NCI-H82 (cell line): ENCODE measurements around the gene PAH.

Source experiments
- DNase-seq: peaks from one replicate; lab custom pipeline; 2025; lab: John Stamatoyannopoulos, UW

The PAH gene

DNA sequence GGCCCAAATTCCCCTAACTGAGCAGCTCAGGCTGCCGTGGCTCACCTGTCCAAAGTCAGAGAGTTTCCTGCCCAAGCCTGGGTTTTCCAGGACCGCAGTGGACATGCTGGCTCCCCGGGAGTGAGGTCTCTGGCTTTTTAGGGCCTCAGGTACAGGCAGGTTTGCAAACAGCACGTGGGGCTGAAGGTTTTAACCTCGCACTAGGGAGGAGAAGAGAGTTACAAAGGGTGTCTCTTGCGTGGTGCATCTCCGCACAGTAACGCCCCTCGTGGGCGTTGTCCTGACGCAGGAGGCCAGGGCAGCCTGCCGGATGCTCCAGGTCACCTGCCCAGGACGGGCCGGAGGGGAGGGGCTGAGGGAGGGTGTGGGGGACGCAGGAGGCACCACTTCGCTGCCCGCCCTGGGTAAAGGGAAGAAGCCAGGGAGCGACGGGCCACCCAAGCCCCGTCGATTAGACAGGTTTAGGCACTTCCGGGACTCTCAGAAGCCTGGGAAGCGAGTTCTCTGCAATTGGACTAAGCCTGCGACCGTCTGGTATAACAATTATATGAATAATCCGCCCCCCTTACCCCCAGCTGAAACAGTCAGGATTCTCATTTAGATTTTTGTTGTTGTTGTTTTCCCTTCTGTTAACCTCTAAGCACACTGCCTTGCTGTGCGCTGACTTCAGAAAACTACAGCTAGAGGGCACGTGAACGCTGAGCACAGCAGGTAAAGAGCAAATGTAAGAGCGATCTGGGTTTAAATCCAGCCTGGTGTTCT, at the start of gene PAH:
PAH (minus strand) TSS at position 219 of the 762 bp plus-strand sequence; CDS start at position 105, 114 bp downstream.
- DNase-seq, result peak; percentile 52

GRCh38 chr12:102966200-102966863, 49.3 kb upstream of the PAH start:
- DNase-seq, result no peak

- DNase-seq, result no peak
Measured at GRCh38 chr12:102965281-102966155, 48.5 kb upstream of the PAH start.

GRCh38 chr12:102964872-102965271, 47.8 kb upstream of the PAH start:
- DNase-seq, result no peak

DNA sequence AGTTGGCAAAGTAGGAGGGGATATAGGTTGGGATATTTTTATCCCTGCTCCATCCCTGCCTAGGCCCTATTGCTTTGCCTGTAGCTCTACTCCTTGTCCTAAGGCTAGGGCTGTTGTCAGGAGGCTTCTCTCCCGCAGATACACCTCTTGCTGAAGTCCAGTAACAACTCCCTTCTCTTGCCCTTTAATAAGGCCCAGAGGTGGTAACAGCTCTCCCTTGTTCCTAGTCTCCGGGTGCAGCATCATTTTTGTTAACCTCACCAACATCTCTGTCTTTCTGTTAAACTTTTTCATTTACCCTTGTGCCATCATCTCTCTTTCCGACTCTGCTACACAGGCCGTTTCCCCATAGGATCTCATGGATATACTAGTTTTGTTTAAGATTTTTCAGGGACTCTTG, 46.8 kb upstream of the PAH start:
- DNase-seq, result no peak

GRCh38 chr12:102962986-102963385, 45.9 kb upstream of the PAH start:
- DNase-seq, result peak; percentile 88

DNA sequence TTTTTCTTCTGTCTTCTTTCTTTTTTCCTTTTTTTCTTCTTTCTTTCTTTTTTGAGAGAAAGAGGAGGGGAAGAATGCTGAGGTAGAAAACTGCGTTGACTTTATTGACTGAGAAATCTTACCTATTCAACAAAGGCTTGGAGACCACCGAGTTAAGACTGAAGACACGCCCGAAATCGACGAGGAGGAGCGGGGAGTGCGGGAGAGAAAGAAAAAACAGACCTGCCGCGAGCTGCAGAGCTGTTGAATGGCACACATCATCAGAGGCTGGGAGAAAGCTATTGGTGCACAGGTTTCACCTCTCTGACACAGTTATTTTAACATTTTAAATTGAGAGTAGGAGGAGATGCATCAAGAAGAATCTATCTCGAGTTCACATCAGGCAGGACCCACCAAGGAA, 45.5 kb upstream of the PAH start:
- peak; percentile 60 for DNase-seq

GRCh38 chr12:102961466-102961855, 44.4 kb upstream of the PAH start:
- no peak for DNase-seq

DNA sequence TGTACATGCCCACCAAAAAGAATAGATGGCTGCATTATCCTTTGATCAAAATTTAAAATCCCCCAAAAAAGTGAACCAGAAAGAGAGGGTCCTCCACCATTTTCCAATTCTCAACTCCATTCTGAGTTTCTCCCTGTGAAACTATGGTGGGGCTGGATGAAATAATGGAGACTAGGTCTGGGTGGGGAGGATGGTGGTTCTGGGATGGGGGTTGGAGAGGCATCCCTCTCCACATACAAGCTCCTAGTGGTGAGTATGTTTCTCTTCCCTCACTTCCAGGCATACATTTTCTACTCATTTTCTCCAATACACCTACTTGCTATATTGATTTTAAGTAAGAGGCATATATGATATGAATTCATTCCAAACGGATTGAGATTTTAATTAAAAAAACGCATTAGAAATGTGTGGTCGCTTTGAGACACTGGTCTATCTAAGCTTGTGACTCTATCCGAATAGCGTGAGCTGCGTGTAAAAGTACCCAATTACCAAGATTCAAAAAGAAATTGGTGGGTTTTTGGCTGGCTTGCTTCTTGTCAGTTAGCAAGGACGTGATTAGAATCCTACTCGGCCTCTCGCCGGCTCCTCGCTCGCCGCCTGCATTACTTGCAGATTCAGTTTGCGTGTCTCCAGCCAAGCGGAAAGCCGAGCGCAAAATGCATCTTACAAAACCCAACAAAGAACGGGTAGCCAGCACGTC, 43.9 kb upstream of the PAH start:
- DNase-seq, result peak; percentile 24

- no peak for DNase-seq
Measured at GRCh38 chr12:102959391-102959790, 42.3 kb upstream of the PAH start.

DNA sequence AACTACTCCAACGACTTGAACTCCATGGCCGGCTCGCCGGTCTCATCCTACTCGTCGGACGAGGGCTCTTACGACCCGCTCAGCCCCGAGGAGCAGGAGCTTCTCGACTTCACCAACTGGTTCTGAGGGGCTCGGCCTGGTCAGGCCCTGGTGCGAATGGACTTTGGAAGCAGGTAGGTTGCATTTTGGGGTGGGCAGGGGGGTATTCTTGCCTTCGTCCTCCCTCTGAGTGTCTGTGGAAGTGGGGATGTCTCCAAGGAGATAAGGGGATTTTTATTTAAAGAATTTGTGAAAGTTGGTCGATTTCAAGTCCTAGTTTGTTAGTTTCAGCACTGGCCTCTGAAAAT, 41.8 kb upstream of the PAH start:
- DNase-seq, result no peak

GRCh38 chr12:102958073-102958829, 41.2 kb upstream of the PAH start:
- DNase-seq, result peak; percentile 88

DNA sequence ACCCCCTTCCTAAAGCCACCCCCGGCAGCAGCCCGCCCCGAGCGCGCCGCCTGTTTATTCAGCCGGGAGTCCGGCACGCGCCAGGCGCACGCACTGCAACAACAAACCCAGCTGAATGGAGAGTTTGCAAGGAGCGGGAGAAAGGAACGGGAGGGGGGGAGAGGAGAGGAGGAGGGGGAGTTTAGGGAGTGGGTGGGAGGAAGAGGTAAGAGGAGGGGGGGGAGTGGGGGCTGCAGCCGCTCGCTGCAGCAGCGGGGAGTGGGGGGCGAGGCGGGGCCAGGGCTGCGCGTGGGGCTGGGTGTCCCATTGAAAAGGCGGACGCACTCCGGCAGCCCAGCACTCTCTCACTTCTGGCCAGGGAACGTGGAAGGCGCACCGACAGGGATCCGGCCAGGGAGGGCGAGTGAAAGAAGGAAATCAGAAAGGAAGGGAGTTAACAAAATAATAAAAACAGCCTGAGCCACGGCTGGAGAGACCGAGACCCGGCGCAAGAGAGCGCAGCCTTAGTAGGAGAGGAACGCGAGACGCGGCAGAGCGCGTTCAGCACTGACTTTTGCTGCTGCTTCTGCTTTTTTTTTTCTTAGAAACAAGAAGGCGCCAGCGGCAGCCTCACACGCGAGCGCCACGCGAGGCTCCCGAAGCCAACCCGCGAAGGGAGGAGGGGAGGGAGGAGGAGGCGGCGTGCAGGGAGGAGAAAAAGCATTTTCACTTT, 40.5 kb upstream of the PAH start, which contains the start of gene ASCL1:
ASCL1 (plus strand) TSS at position 336 of the 712 bp plus-strand sequence. CDS start 571 bp downstream, outside the sequence.
- DNase-seq, result peak; percentile 75

GRCh38 chr12:102956738-102957327, 39.8 kb upstream of the PAH start:
- no peak for DNase-seq

DNA sequence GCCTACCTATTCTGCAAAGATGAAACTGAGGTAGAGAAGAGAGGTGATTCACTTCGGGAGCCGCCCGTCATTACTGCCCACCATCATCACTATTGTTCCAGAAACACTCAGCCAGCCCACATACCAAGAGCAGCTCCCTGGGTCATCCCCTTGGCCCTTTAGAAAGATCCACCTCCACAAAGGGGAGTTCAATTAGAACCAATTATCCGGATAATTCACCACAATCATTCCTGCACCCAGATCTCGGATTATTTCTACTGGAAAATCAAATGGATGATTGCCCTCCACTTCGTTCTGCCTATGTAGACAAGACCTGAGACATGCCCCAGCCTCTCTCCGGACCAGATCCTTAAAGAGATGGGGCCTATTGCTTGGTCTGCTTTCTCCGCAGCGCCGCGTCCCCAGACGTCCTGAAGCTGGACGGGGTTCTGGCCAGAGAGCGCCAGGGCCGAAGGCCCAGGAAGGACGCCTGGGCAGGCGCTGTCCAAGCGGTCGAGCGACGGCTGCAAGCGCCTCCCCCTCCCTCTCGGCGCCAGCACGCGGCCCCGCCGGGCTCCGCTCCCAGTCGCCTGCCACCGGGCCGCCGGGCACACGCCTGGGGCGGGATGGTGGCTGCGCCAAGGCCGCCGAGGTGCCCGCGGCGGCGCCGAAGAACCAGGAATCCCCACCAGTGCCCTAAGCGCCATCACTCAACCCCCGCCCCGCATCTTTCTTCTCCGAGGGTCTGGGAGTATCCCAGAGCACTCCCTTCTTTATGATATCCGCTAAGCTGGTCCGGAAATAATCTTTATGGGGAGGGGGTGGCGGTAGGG, 39.1 kb upstream of the PAH start:
- DNase-seq, result no peak

DNA sequence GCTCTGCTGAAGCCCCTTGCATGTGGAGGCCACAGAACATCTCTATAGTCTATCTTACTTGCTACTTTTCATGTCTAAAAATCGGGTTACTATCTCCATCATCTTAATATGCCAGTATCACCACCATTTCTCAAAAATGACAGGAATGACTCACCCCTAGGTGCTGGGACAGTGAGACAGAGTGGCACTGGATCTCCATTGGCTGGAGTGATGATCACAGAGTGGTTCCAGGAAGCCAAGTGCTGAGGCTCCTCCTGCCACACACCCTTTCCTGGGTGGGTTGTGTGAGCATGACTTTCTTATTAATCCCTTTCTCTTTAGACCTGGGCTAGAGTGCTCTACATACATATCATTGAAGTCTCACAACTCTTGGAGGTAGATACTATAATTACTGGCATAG, 37.1 kb upstream of the PAH start:
- DNase-seq, result no peak

DNA sequence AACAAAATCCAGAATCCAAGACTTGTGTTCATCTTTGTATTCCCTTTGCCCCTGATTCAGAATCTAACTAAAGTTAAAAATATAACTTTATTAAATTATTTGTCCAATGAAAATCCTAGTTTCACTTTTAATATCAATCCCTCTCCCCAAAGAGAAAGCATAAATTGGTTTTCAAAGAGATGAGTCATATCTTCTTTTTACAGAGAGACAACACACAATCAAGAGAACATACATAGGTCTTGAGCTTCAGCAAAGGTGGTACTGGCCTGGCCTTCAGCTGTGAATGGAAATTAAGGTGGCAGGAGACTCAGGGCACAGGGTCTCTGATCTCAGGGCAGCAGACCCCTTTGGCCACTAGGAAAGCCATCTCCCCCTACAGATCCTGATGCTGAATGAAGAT, 36.2 kb upstream of the PAH start:
- DNase-seq, result no peak

DNA sequence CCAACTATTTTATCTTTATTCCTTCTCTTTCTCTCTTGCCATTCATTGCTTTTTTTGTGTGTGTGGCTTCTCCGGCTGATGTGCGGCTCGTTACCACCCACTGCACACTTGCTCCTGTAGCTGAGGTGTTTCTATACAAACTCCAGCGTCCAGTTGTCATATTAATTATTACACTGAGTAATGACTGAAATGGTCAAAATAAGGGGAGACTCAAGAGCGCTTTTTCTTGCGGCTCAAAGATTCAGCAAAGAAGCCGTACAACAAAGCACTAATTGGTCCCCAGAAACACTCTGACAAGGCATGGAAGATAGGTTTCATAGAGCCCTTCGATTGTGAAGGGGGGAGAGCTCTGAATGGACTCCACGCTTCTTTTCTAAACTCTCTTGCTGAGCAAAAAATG, 34.8 kb upstream of the PAH start:
- no peak for DNase-seq

DNA sequence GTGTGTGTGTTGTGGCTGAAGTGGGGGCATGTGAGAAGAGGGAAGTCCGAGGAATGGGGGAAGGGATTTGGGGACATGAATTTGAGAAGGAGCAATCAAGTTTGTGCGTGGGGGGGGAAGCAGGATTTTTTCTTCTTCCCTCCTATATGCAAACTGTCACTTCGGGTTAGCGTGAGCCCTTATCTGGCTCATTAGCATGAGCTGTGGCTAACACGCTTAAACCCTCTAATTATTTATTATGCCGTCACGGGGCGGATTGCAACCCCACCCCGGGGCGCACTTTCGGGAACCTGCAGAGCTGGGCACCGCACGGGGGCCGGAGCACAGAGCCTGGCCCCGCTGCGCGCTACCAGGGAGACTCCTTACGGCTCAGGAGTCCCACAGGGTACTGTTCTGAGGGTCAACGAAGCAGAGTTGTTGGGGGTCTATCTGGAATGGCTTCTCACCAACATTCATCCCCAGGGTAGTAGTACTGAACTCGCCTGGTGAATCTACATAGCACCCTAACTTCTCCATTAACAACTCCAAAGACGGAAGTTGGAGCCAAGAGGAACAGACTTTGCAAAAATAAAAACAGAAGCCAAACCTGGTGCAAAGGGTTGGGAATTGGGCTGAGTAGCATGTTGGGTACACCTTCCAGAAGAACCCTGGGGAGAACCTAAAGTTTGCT, 34.0 kb upstream of the PAH start:
- no peak for DNase-seq
